CD4-positive, alpha-beta T cell treated with Interleukin-2 at 100 ng/mL for 4 hours (primary cell): ENCODE data around the gene PPIL6.
A peak's percentile ranks its signal among the peaks of the same experiment; 100 is the strongest.
"Not testable (repeated sequence)": the region's sequence is repeated elsewhere in the genome, so short reads cannot be mapped to it uniquely, and the experiment has no call there.

Source experiments
- DNase-seq: peaks from one replicate; pipeline ENCODE4 v3.0.0-alpha.2; 2020; ENCODE audit warnings: low spot score

Gene PPIL6

DNA sequence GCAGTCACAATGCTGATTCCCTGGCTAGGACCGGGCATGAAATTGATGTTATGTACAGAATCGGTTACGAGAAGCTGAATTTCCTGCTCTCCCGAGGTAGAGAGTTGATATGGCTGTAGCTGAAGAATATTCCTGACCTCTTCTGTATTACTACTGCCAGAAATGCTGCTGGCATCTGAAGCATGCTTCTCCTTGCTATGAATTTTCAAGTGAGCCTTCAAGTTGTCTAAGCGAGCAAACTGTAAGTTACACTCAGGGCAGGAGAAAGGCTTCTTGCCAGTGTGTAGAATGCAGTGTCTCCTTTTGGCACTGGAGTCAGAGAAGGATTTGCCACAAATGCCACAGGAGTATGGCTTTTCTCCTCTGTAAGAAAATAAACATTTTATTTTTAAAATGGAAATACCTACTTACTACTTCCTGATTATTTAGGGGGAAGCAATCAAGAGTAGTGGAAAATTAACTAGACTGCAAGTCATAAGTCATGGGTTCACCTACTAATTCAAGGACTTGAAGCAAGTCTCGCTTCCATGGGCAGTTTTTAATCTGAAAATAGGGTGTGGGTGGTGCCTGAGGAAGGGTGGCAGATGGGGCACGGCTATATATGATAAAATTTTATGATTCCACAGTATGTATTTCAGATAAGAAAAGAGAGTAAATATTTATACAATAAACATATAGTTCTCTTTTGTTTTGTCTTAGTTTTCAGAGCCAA lies 25.9 kb upstream of the PPIL6 start:
- DNase-seq = no peak

DNA sequence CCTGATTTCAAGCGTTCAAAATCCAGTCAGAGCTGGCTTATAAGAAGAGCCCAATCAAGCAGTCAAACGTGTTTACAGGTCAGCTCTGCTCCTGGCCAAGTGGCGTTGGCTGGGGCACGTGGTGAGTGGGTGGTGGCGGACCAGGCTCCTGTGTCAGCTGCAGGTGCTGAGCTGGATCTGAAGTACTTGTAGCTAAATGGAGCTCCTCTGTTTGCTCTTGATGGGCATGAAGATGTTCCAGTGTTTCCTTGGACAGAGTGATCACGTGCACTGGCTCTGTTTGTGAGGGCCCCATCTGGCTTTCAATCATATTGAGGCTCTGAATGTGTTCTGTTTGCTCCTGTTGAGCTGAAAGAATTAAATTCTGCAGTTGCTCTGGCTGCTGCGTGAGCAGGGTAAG lies 25.3 kb upstream of the PPIL6 start:
- no peak for DNase-seq

DNA sequence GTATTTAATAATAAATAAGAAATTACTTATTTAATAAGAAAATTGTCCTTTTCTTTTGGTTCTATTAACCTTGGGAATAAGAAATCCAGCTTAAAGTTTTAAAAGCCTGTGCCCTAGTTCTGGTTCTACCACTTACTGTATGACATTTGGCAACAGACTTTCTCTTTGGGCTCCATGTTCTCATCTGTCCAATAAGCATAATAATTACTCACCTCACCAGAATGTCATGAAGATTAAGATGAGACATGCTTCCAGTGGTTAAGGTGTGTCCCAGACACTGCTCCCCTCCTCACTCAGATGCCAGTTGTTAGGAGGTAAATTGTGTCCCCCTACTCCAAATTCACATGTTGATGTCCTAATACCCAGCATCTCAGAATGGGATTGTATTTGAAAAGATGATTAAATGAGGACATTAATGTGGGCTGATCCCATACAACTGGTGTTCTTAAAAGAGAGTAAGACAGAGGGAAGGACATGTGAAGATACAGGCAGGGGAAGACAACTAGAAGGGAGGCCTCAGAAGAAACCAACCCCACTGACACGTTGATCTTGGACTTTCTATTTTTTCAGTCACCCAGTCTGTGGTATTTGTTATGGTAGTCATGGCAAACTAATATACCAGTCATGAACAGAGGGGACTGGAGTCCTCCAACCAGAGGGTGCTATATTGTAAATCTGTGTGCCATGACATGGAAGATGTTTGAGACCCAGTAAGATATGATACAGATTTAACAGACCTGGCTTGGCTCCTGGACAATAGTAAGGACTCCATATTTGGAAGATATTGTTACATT lies 21.5 kb upstream of the PPIL6 start:
- peak; percentile 40 for DNase-seq

GRCh38 chr6:109461205-109461604 lies 20.8 kb upstream of the PPIL6 start:
- DNase-seq = not testable (repeated sequence)

DNA sequence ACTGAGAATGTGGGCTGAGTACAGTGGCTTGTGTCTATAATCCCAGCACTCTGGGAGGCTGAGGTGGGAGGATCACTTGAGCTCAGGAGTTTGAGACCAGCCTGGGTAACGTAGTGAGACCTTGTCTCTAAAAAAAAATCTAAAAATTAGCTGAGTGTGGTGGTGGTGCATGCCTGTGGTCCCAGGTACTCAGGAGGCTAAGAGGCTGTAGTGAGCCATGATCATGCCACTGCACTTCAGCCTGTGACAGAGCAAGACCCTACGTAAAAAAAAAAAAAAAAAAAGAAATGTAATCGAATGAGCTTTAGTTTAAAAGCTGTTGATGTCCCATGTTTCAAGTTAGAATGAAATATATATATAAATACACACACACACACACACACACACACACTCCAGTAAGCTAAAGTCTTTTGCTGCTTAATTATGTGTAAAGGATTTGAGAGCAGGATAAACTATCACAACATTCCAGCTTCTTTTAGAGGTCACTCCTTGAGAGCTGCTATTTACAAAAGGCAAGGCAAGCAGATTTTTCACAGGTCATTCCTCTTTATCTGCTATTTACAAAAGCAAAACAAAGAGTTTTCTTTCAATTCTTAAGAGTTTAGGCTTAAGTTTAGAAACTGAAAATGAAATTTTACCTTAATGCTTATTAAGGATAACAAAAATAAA lies 19.9 kb upstream of the PPIL6 start:
- DNase-seq = no peak

GRCh38 chr6:109458774-109459531 lies 18.5 kb upstream of the PPIL6 start:
- DNase-seq = peak; percentile 68

DNA sequence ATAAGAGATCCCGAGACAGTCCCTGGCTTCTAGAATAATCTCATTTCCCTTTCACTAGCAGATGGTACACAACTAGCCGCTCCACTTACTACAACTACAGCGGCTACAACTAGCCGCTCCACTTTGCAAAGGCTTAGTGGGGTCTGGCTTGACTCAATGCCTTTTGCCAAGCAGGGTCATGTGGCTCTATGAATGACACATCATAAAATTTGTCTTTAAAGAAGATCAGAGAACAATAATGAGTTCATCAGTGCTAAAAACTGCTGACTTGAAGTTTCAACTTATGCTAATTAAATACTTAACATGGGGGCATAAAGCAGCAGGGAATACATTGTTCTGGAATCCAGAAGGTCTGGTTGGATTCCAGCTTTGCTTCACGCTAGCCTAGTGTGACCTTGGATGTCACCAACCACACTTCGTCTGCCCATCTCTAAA lies 17.2 kb upstream of the PPIL6 start:
- DNase-seq = no peak

DNA sequence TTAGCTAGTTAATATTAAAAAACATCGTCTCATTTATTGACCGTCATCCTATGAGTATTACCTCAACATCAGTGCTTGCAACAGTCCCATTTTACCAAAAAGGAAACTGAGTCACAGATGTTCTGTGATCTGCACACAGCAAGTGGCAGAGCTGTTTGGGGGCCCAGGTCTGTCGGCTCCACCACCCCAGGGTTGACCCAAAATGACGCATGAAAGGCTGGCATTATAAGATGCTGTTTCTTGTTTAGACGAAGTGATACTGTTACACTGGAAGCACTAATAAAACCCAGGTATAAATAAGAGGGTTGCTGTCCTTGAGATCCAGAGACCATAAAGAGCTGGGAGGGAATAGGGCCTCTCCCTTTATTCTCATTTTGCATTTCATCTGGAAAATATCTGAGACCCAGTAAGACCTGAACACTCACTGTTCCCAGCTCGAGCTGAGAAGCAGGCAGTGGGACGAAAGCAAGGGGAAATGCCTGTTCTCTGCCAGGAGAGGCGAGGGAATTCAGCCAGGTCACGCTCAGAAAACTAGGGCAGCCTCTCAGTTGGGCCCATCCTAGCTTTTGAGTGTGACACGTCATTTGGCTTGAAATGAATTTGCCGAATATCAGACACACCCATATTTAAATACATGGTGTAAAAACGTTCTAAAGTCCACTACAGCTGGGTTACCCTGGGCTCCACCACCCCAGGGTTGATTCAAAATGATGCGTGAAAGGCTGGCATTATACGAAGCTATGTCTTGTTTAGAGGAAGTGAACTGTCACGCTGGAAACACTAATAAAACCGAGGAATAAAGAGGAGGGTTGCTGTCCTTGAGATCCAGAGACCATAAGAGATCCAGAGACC lies 16.5 kb upstream of the PPIL6 start:
- DNase-seq = no peak

DNA sequence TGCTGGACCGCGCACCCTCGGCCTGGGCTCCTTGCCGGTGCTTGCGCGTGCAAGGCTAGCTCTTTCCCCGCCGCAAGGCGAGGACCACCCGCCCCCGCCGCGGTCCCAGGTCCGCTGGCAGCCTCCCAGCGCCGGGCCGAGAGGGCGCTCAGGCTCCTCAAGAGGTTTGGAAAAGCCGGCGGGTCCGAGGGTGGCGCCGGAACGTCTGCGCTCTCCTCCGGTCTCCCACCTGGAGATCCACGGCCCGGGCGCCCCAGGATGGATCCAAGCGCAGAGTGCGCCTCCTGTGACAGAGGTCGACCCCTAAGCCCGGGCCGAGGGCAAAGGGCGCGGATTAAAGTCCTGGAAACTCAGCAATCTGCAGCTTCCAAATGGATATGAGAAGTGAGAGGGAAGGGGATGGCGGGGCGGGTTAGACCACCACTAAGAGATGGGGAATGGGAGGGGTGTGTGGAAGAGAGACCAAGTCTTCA lies 15.7 kb upstream of the PPIL6 start:
- DNase-seq = no peak

GRCh38 chr6:109455437-109456110 lies 15.1 kb upstream of the PPIL6 start, which contains the start of gene MICAL1:
Gene MICAL1 (minus strand): TSS chr6:109455772. CDS start chr6:109454196, 1,576 bp downstream.
- peak; percentile 76 for DNase-seq

- DNase-seq = peak; percentile 72
Observed at GRCh38 chr6:109454496-109455436, 14.3 kb upstream of the PPIL6 start.

DNA sequence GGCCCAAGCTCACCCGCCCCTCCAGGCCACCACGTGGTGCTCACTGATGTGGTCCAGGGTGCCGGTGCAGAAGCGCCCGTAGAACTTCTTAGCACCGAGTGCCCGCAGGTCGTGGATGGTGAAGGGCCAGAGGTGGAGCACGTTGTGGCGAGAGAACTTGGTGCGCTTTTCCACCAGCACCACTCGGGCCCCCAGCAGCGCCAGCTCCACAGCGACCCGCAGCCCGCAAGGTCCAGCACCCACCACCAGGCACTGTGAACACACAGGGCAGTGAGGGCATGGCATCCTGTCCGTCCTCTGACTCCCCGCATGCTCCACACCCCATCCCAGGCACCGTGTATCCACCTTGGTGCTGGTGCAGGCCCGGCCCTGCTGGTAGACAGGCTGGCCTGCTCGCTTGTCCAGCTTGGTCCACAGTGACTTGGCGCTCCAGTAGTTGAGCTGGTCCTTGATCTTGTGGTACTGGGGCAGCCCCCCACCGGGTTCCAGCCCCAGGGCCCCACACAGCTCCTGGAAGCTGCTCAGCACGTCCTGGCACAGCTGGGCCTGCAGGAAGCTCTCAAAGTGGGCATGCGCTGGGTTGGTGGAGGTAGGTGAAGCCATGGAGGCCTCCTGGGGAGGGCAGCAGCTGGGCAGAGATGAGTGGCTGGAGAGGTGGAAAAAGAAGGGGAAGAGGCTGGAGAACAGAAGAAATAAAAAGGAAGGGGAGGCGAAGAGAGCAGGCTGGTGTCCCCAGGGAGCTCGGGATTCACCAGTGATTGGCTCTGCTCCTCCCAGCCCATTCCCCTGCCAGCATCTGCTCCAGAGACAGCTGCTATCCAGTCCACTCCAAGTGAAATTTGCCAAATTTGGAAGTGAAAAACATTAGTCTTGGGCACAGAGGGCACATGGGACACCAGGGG lies 13.4 kb upstream of the PPIL6 start:
- DNase-seq = no peak

GRCh38 chr6:109453156-109453555 lies 12.7 kb upstream of the PPIL6 start:
- DNase-seq = no peak

GRCh38 chr6:109452181-109452580 lies 11.8 kb upstream of the PPIL6 start:
- DNase-seq = no peak

DNA sequence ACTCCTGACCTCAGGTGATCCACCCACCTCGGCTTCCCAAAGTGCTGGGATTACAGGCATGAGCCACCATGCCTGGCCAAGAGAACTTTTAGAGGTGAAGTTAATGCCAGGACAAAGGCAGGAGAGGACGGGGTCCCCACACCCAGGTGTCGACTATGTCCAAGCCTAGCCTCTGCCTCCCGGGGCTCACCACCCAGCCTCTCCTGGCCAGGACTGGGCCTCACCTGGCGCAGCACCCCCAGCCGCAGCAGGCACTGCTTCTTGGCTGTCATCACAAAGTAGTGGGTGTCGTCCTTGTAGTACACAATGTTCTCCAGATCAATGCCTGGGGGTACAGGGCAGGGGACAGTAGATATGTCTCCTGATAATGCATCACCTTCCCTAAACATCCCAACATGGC lies 10.9 kb upstream of the PPIL6 start:
- DNase-seq = no peak

DNA sequence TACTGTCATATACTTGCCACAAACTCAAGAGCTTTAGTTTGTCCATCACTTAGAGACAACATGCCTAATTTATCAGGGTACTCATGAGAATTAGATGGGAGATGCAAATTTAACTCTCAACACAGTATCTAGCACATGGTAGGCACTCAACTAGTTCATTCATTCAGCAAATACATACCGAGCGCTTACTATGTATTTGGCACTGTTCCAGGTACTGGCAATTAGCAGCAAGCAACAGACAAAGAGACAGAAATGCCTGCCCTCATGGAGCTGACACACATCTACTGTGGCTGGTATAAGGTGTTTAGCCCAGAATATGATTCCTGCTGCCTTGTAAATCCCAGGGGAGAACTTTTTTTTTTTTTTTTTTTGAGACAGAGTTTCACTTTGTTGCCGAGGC lies 10.4 kb upstream of the PPIL6 start:
- no peak for DNase-seq

DNA sequence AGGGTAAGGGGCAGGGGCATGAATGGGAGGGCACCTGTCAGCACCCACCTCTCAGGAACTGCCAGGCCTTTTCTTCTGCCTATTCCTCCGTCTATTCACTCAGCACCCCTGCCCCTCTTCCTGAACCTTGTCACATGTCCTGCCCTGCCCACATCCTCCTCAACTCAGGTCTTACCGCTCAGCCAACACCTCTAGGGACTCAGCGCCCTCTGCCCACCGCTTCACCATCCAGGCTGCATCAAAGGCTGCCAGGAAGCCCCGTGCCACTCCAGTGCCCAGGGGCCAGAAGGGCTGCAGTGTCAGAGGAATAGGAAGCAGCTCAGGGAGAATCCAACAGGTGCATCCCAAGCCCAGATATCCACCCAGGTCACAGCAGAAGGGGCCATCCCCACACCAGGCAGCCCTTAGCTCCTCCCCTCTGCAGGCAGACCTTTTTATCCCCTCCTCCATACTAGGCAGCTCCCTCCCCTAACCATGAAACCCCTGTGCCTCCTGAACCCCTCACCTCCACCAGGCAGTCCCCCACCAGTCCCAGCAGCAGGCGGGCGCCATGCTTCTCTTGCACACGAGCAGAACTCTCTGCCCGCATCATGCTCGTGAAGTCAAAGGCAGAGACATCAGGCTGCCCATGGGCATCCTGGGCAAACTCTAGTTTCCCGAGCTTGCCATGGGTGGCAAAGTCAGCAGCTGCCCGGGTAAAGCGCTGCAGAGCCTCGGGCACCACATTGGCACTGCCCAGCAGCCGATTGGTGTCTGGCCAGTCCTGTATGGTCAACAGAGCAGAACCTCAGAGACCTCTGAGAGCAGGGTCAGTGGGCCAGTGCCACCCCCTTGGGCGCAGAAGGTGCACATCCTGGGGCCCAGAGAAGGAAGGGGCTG lies 9.6 kb upstream of the PPIL6 start:
- DNase-seq = peak; percentile 36
